MM.1S (cell line): ENCODE results near the gene SSU72.

Experiments
- DNase-seq: peaks from one replicate; pipeline ENCODE4 v3.0.0-alpha.2; 2015
- H2AFZ ChIP-seq: fragments of 300-600 bp; sonication (generic); 2 replicates; pipeline ENCODE4 v1.6.0; 2016; ENCODE audit warnings: antibody characterized with exemption, low read length
- H3F3A ChIP-seq: fragments of 300-600 bp; sonication (generic); 2 replicates; pipeline ENCODE4 v1.6.1; 2016; ENCODE audit warnings: mild to moderate bottlenecking, antibody characterized with exemption, low read length, moderate library complexity, mixed read lengths; ENCODE audit not compliant: insufficient read depth
- H3K27ac ChIP-seq: fragments of 300-600 bp; sonication (generic); 2 replicates; pipeline ENCODE4 v1.5.1; 2016; ENCODE audit warnings: mild to moderate bottlenecking, low read length
- H3K27me3 ChIP-seq: fragments of 300-600 bp; sonication (generic); replicated peaks from 2 replicates; pipeline ENCODE4 v1.6.0; 2016; ENCODE audit warnings: low read length; ENCODE audit not compliant: insufficient read depth
- H3K36me3 ChIP-seq: fragments of 300-600 bp; sonication (generic); replicated peaks from 2 replicates; pipeline ENCODE4 v1.6.1; 2016; ENCODE audit warnings: mild to moderate bottlenecking, low read length, mixed read lengths; ENCODE audit not compliant: insufficient read depth
- H3K4me1 ChIP-seq: fragments of 300-600 bp; sonication (generic); 2 replicates; pipeline ENCODE4 v1.6.1; 2016; ENCODE audit warnings: low read length, mixed read lengths
- H3K4me2 ChIP-seq: fragments of 300-600 bp; sonication (generic); 2 replicates; pipeline ENCODE4 v1.6.0; 2016; ENCODE audit warnings: low read depth, low read length
- H3K4me3 ChIP-seq: fragments of 300-600 bp; sonication (generic); 2 replicates; pipeline ENCODE4 v1.5.1; 2016; ENCODE audit warnings: low read length, mixed read lengths
- H3K79me2 ChIP-seq: fragments of 300-600 bp; sonication (generic); 2 replicates; pipeline ENCODE4 v1.6.1; 2016; ENCODE audit warnings: mixed run types, low read length, mixed read lengths
- H3K9ac ChIP-seq: fragments of 300-600 bp; sonication (generic); 2 replicates; pipeline ENCODE4 v1.6.1; 2016; ENCODE audit warnings: low read length, mixed read lengths
- H3K9me2 ChIP-seq: fragments of 300-600 bp; sonication (generic); replicated peaks from 2 replicates; pipeline ENCODE4 v1.6.1; 2016; ENCODE audit warnings: mild to moderate bottlenecking, low read length, mixed read lengths; ENCODE audit not compliant: insufficient read depth
- H3K9me3 ChIP-seq: fragments of 300-600 bp; sonication (generic); replicated peaks from 2 replicates; pipeline ENCODE4 v1.6.1; 2016; ENCODE audit warnings: mild to moderate bottlenecking, low read length, mixed read lengths; ENCODE audit not compliant: insufficient read depth
- H4K20me1 ChIP-seq: fragments of 300-600 bp; sonication (generic); 2 replicates; pipeline ENCODE4 v1.6.1; 2016; ENCODE audit warnings: mild to moderate bottlenecking, low read length, moderate library complexity, mixed read lengths; ENCODE audit not compliant: insufficient read depth
- CTCF ChIP-seq: fragments of 300-600 bp; sonication (generic); IDR thresholded peaks from 2 replicates; pipeline ENCODE4 v1.5.1; 2016; ENCODE audit warnings: antibody characterized with exemption, low read length, mixed read lengths
- EZH2 ChIP-seq: fragments of 300-600 bp; sonication (generic); optimal IDR thresholded peaks from 2 replicates; pipeline ENCODE3; 2017; ENCODE audit warnings: low read depth, mild to moderate bottlenecking, antibody characterized with exemption, low read length, mixed read lengths
- EZH2phosphoT487 ChIP-seq: fragments of 300-600 bp; sonication (generic); IDR thresholded peaks from 2 replicates; pipeline ENCODE4 v1.6.1; 2018; ENCODE audit warnings: antibody characterized with exemption, low read length

The SSU72 gene

GRCh38 chr1:1554926-1555915 lies 19.4 kb downstream of the SSU72 start:
- Histone ChIP-seq H3K4me1 (no peaks in the 10 kb centered on the region), H3K9ac (no peak overlapping the region), H3K79me2 (peaks cover 14% of the 10 kb centered on the region; the same call in 1 of the 2 replicates), H2AFZ (no peak overlapping the region), H3K4me3 (no peak overlapping the region), H3K9me2 (no peaks in the 10 kb centered on the region), H3K4me2 (no peak overlapping the region), H3F3A (no peaks in the 10 kb centered on the region; the same call in 1 of the 2 replicates), H3K36me3 (no peaks in the 10 kb centered on the region), H3K9me3 (no peaks in the 10 kb centered on the region), H3K27me3 (no peaks in the 10 kb centered on the region), H3K27ac (no peak overlapping the region), H4K20me1 (no peaks in the 10 kb centered on the region)
- no peak for DNase-seq
- no peak for TF ChIP-seq CTCF
- no peak for TF ChIP-seq EZH2
- TF ChIP-seq EZH2phosphoT487: no peak

- Histone ChIP-seq H3K9me3 (no peaks in the 10 kb centered on the region), H3K9me2 (no peaks in the 10 kb centered on the region), H2AFZ (no peak overlapping the region), H3K79me2 (peaks cover 14% of the 10 kb centered on the region; the same call in 1 of the 2 replicates), H3F3A (no peaks in the 10 kb centered on the region), H3K4me2 (no peak overlapping the region), H3K4me1 (no peaks in the 10 kb centered on the region), H3K36me3 (no peaks in the 10 kb centered on the region), H3K4me3 (no peak overlapping the region), H3K9ac (no peak overlapping the region), H4K20me1 (no peaks in the 10 kb centered on the region), H3K27me3 (no peaks in the 10 kb centered on the region), H3K27ac (no peak overlapping the region)
- no peak for TF ChIP-seq EZH2phosphoT487
- no peak for TF ChIP-seq EZH2
- TF ChIP-seq CTCF: no peak
- DNase-seq: no peak
Observed at GRCh38 chr1:1554550-1554925, 20.1 kb downstream of the SSU72 start.

- Histone ChIP-seq H4K20me1 (no peaks in the 10 kb centered on the region), H3K9me2 (no peaks in the 10 kb centered on the region), H3K27ac (no peak overlapping the region), H3K4me1 (no peaks in the 10 kb centered on the region), H3K4me3 (no peak overlapping the region), H3F3A (no peaks in the 10 kb centered on the region), H3K9ac (no peak overlapping the region), H3K36me3 (no peaks in the 10 kb centered on the region), H3K27me3 (no peaks in the 10 kb centered on the region), H3K4me2 (no peak overlapping the region), H2AFZ (no peak overlapping the region), H3K9me3 (no peaks in the 10 kb centered on the region), H3K79me2 (peaks cover 14% of the 10 kb centered on the region; the same call in 1 of the 2 replicates)
- no peak for DNase-seq
- TF ChIP-seq EZH2 (no peak), CTCF (no peak), EZH2phosphoT487 (no peak)
Observed at GRCh38 chr1:1553821-1554494, 20.7 kb downstream of the SSU72 start.
